Transverse colon (tissue), 4 donors: Measurements from ENCODE around the gene CCL17. TPM values are rescaled to one million over a fixed set of nuclear protein-coding genes. Genes with fewer than 3 reads are reported as not detected.

Experiments
- DNase-seq: peaks from one replicate; pipeline ENCODE4 v3.0.0-alpha.2; 2019
- H3K27ac ChIP-seq, 4 donors: fragments of 200-600 bp; sonication (generic); 2 replicates each; pipeline ENCODE4 v1.5.1; 2016 to 2018; ENCODE audit warnings: inconsistent platforms in 4 of 4
- H3K27me3 ChIP-seq: fragments of 200-600 bp; sonication (generic); 2 replicates; pipeline ENCODE4 v1.5.1; 2017; ENCODE audit warnings: inconsistent platforms
- H3K36me3 ChIP-seq, 4 donors: fragments of 200-600 bp; sonication (generic); 2 replicates each; pipeline ENCODE4 v1.5.1; 2017 to 2019; ENCODE audit warnings: inconsistent platforms in 4 of 4
- H3K4me1 ChIP-seq, 4 donors: fragments of 200-600 bp; sonication (generic); 2 replicates each; pipeline ENCODE4 v1.5.1; 2017 to 2020; ENCODE audit warnings: inconsistent platforms in 4 of 4
- H3K4me3 ChIP-seq, 4 donors: fragments of 200-600 bp; sonication (generic); 1 replicate in 1 of 4; 2 replicates in 3 of 4; pipeline versions ENCODE4 v1.5.1 to v1.6.1; 2017 to 2019; ENCODE audit warnings: inconsistent platforms in 4 of 4
- H3K9me3 ChIP-seq, 2 donors: fragments of 200-600 bp; sonication (generic); 2 replicates each; pipeline ENCODE4 v1.5.1; 2017 to 2019; ENCODE audit warnings: inconsistent platforms in 2 of 2
- CTCF ChIP-seq, 5 experiments: fragments of 200-600 bp in 3 of 5; fragments of 450-650 bp in 2 of 5; sonication (generic) in 3 of 5; IDR thresholded peaks; 1 replicate in 2 of 5; 2 replicates in 3 of 5; pipeline ENCODE4 v1.5.1; 2016 to 2017; ENCODE audit warnings: antibody characterized with exemption in 5 of 5, inconsistent platforms in 3 of 5, mild to moderate bottlenecking in 2 of 5, moderate library complexity in 1 of 5
- EP300 ChIP-seq: sonication (generic); formaldehyde crosslinking; IDR thresholded peaks from one replicate; pipeline ENCODE4 v1.6.1; 2017; ENCODE audit warnings: antibody characterized with exemption, low read depth
- POLR2A ChIP-seq: fragments of 450-650 bp; IDR thresholded peaks from one replicate; pipeline ENCODE4 v1.6.1; 2016; ENCODE audit warnings: antibody characterized with exemption, mild to moderate bottlenecking, moderate library complexity
- POLR2AphosphoS5 ChIP-seq, 3 donors: sonication (generic); formaldehyde crosslinking; IDR thresholded peaks; one replicate each; pipeline ENCODE4 v1.6.1; 2016; ENCODE audit warnings: antibody characterized with exemption in 3 of 3
- WGBS, 2 donors: methylation state at CpG; one replicate each; pipeline ENCODE4 v1.1.5; 2018; ENCODE audit warnings: low coverage in 1 of 2; 5-methylcytosine and 5-hydroxymethylcytosine counted together
- in situ Hi-C, 4 donors: fragments of 200-750 bp; cut with MboI; loops; one replicate each; pipeline versions ENCODE4 v1.15.0 to v1.15.1; 2017; ENCODE audit warnings: low sequenced_read_pairs in 3 of 4, low pct_ligation_motif_present in 1 of 4, low pct_unique_long_range_greater_than_20kb in 1 of 4
- intact Hi-C: fragments of 100-400 bp; cut with DNase I; formaldehyde crosslinking; loops from one replicate; pipeline ENCODE4 v1.15.1; 2023; ENCODE audit warnings: low total_unique reads
- total RNA-seq, 4 donors: library from RNA; depleted of rRNA; stranded (reverse); fragments of >200 nt; gene quantifications; one replicate each; pipeline ENCODE4 v1.1.0, GENCODE V29; 2016

The CCL17 gene
- total RNA-seq, 4 donors from 2014 or later = 1.4 TPM; not detected in 3

GRCh38 chr16:57406881-57407280, 2.3 kb downstream of the CCL17 start:
- in situ Hi-C loops = loop anchor here in 2 of 4 donors (25.0 kb wide), 1 partner anchor 320 kb away; the partner anchor contains the start of gene CPNE2 (in 2 of the 2)
- WGBS, 2 donors = 40 to 44% methylated on average over 2 of the region's 2 CpGs

GRCh38 chr16:57407521-57408353, 3.2 kb downstream of the CCL17 start:
- Histone ChIP-seq H3K4me1 (no peaks in the 10 kb centered on the region), H3K27me3 (no peaks in the 10 kb centered on the region), H3K4me3 (no peak overlapping the region), H3K27ac (no peak overlapping the region), H3K36me3 (no peaks in the 10 kb centered on the region), H3K9me3 (no peaks in the 10 kb centered on the region)
- intact Hi-C loops (no loop called here), in situ Hi-C loops (loop anchor here in 2 of 4 donors (25.0 kb wide), 1 partner anchor 320 kb away; the partner anchor contains the start of gene CPNE2 (in 2 of the 2))
- DNase-seq = no peak
- 91 to 94% methylated on average over 5 of the region's 5 CpGs for WGBS, 2 donors
- no peak for TF ChIP-seq CTCF (IDR thresholded peaks at IDR 0.05)
- TF ChIP-seq POLR2AphosphoS5 (IDR thresholded peaks at IDR 0.05) = no peak
- no peak for TF ChIP-seq EP300
- no peak for TF ChIP-seq POLR2A

More at GRCh38 chr16:57406881-57407280, 2.3 kb downstream of the CCL17 start:
- intact Hi-C loops = no loop called here
- Histone ChIP-seq H3K9me3 (no peaks in the 10 kb centered on the region), H3K4me3 (no peak overlapping the region), H3K4me1 (no peaks in the 10 kb centered on the region), H3K27ac (no peak overlapping the region), H3K36me3 (no peaks in the 10 kb centered on the region), H3K27me3 (no peaks in the 10 kb centered on the region)
- TF ChIP-seq CTCF (IDR thresholded peaks at IDR 0.05) (no peak), POLR2A (no peak), EP300 (no peak), POLR2AphosphoS5 (IDR thresholded peaks at IDR 0.05) (no peak)
- DNase-seq = no peak

- Histone ChIP-seq H3K36me3 (no peaks in the 10 kb centered on the region), H3K4me3 (no peak overlapping the region), H3K4me1 (no peaks in the 10 kb centered on the region), H3K9me3 (no peaks in the 10 kb centered on the region), H3K27ac (no peak overlapping the region), H3K27me3 (no peaks in the 10 kb centered on the region)
- in situ Hi-C loops (loop anchor here in 2 of 4 donors (25.0 kb wide), 1 partner anchor 322 kb away; the partner anchor contains the start of gene CPNE2 (in 2 of the 2)), intact Hi-C loops (no loop called here)
- WGBS, 2 donors = 69 to 80% methylated on average over 5 of the region's 5 CpGs
- TF ChIP-seq EP300 = no peak
- no peak for TF ChIP-seq POLR2AphosphoS5 (IDR thresholded peaks at IDR 0.05)
- no peak for TF ChIP-seq CTCF (IDR thresholded peaks at IDR 0.05)
- no peak for TF ChIP-seq POLR2A
- DNase-seq = no peak
Measured at GRCh38 chr16:57409065-57409464, 4.5 kb downstream of the CCL17 start.

GRCh38 chr16:57409870-57410587, 5.5 kb downstream of the CCL17 start:
- 67 to 100% methylated on average over 1 to 13 of the region's 14 CpGs for WGBS, 2 donors
- no peaks in the 10 kb centered on the region for H3K4me1 ChIP-seq
- no peaks in the 10 kb centered on the region for H3K36me3 ChIP-seq
- in situ Hi-C loops = loop anchor here in 2 of 4 donors (10.0 to 25.0 kb wide), 2 partner anchors 105 to 323 kb away; partner anchors contain the start of gene CPNE2 (in 2 of the 2)
- TF ChIP-seq POLR2A (no peak), POLR2AphosphoS5 (IDR thresholded peaks at IDR 0.05) (no peak), EP300 (no peak), CTCF (IDR thresholded peaks at IDR 0.05) (no peak)
- no peaks in the 10 kb centered on the region for H3K27me3 ChIP-seq
- no peak overlapping the region for H3K4me3 ChIP-seq
- H3K27ac ChIP-seq = no peak overlapping the region
- intact Hi-C loops = no loop called here
- no peak for DNase-seq
- no peaks in the 10 kb centered on the region for H3K9me3 ChIP-seq
